ENCODE data around the gene SLC35E2B. TPM values are rescaled to one million over a fixed set of nuclear protein-coding genes. Genes with fewer than 3 reads are reported as not detected.

Gene SLC35E2B
- total and polyA plus RNA-seq, 2 of the 13 experiments (the other 11 are each of a cell fraction or from before 2014, with no cell fraction given): 14.1 to 19.7 TPM

GRCh38 chr1:1628754-1629429 lies 63.7 kb downstream of the SLC35E2B start (continued):
- TF ChIP-seq PRDM15 (CRISPR knock-in tag; IDR thresholded peaks at IDR 0.05) (no peak), TERF1 (CRISPR knock-in tag; IDR thresholded peaks at IDR 0.05) (no peak), FOXO1 (CRISPR knock-in tag; IDR thresholded peaks at IDR 0.05) (no peak), ZNF451 (CRISPR knock-in tag; IDR thresholded peaks at IDR 0.05) (no peak), ZNF432 (CRISPR knock-in tag; IDR thresholded peaks at IDR 0.05; ENCODE audit: borderline replicate concordance) (no peak), MXD1 (CRISPR knock-in tag; IDR thresholded peaks at IDR 0.05) (no peak), ZNF274 (CRISPR knock-in tag; IDR thresholded peaks at IDR 0.05) (no peak), SRSF1 (optimal IDR thresholded peaks at IDR 0.05; ENCODE audit: low read depth, low read length) (no peak)

Data from HepG2 (cell line).